Mammary microvascular endothelial cell (primary cell): ENCODE data around the gene XNDC1N. TPM values are rescaled to one million over a fixed set of nuclear protein-coding genes. Genes with fewer than 3 reads are reported as not detected.

Experiments
- total RNA-seq: library from RNA; depleted of rRNA; stranded (reverse); fragments of >200 nt; gene quantifications from 2 replicates; pipeline ENCODE4 v1.2.3, GENCODE V29; 2015

The XNDC1N gene, protein sequence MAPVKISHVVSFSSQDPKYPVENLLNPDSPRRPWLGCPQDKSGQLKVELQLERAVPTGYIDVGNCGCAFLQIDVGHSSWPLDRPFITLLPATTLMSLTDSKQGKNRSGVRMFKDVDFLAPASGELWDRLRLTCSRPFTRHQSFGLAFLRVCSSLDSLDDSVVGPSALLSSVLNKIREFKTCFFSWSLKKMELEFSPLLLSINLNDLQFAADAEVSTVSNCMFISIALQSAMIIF
- total RNA-seq: 2.1 and 4.9 TPM in 2 replicates

DNA sequence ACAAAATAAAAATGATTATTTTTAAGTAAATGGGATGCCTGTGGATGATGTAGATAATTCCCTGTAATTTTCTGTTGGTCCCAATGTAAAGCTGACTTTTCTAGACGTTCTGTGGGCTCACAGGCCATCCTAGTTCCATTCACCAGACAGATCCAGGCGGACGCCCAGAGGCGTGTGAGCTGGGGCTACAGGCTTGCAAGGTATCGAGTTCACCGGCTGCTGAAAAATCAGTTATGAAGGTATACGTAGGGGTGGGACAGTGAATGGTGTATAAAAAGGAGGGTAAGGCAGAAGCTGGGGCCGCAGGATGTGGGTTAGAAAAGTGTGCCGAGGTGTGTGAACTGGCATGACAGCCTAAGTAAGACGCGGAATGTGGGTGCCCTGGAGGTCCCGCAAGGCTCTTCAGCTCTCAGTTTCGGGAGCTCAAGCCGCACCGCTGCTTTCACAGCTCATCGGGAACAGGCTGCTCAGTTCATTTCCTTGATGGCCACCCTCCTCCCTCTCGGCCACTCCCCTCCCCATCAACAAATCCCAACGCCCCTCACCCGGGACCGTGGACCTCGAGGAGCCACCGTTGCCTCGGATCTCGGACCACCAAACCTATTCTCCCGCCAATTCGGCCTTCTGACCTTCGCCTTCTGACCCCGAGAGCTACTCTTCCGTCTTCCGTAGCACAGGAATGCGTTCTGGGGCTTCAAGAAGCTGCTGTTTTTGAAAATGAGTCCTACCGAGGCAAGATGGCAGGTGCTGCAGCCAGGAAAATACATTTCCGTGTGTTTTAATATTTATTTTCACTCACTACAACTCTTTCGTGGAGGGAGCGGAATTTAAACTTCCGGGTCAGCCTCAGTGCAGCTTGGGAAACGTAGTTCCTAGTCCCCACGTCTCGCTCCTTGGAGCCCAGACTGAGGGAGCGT lies at the start of gene XNDC1N:
Gene XNDC1N (minus strand): TSS at position 775 of the 917 bp plus-strand sequence. CDS start 5,241 bp downstream, outside the sequence.

DNA sequence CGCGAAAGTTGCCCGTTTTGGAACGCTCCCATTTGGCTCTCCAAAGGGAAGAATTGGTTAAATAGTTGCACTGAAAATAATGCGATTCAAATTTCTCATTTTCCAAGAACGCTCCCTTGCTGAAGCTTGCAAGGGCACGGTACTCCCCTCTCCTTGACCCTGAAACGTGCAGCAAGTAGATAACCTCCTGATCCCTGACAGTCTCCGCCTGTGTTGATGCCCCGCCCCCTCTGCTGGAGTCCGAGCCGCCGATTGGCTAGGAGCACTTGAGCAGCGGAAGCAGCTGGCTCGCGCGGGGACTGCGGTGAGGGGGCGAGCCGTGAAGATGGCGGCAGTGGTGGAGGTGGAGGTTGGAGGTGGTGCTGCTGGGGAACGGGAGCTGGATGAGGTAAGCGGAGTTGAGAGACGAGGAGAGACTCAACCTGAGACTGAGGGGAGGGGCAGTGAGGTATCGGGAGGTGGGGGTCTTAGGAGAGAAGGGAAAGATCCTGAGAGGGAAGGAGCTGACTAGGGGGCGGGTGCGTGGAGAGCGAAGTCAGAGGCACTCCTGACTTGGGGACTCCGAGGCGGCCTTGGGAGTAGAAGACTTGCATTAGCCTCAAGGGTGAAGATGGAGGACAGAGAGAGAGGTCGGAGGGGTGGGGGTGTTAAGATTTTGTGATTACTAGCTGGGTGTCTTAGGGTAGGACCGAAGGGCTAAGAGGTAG lies 496 bp upstream of the XNDC1N start, which contains the start of gene RNF121:
Gene RNF121 (plus strand): TSS at position 310 of the 707 bp plus-strand sequence. CDS start 16 bp downstream, at position 326.

Other genes starting within 250 kb of the XNDC1N start
- not detected in 2 replicates for gene DEFB108B, start 95.4 kb downstream of the XNDC1N start, total RNA-seq
- gene DEFB131B, start 50.1 kb downstream of the XNDC1N start, total RNA-seq: not detected in 2 replicates
- gene RNF121, start 452 bp upstream of the XNDC1N start, total RNA-seq: 22.1 and 24.1 TPM in 2 replicates
- 4.9 and 6.4 TPM in 2 replicates for gene IL18BP, start 70.3 kb upstream of the XNDC1N start, total RNA-seq
- 102 and 108 TPM in 2 replicates for gene NUMA1, start 151.9 kb upstream of the XNDC1N start, total RNA-seq
- 1.2 and 2.6 TPM in 2 replicates for gene LRRC51, start 152.3 kb upstream of the XNDC1N start, total RNA-seq
- 168 and 171 TPM in 2 replicates for gene LAMTOR1, start 174.7 kb upstream of the XNDC1N start, total RNA-seq
- gene TOMT, start 177.3 kb upstream of the XNDC1N start, total RNA-seq: not detected in 2 replicates
- 40.7 and 48.8 TPM in 2 replicates for gene ANAPC15, start 184.1 kb upstream of the XNDC1N start, total RNA-seq
- not detected in 2 replicates for gene FOLR3, start 207.1 kb upstream of the XNDC1N start, total RNA-seq